HPDE6-E6E7 (cell line): ENCODE measurements around the gene RUNDC3A.
A peak's percentile ranks its signal among the peaks of the same experiment; 100 is the strongest.
"Not testable (repeated sequence)": the region's sequence is repeated elsewhere in the genome, so short reads cannot be mapped to it uniquely, and the experiment has no call there.

ENCODE experiments used
- DNase-seq: peaks from one replicate; pipeline ENCODE4 v3.0.0; 2011; ENCODE audit warnings: missing footprints; ENCODE audit errors: extremely low spot score

RUNDC3A gene

DNA sequence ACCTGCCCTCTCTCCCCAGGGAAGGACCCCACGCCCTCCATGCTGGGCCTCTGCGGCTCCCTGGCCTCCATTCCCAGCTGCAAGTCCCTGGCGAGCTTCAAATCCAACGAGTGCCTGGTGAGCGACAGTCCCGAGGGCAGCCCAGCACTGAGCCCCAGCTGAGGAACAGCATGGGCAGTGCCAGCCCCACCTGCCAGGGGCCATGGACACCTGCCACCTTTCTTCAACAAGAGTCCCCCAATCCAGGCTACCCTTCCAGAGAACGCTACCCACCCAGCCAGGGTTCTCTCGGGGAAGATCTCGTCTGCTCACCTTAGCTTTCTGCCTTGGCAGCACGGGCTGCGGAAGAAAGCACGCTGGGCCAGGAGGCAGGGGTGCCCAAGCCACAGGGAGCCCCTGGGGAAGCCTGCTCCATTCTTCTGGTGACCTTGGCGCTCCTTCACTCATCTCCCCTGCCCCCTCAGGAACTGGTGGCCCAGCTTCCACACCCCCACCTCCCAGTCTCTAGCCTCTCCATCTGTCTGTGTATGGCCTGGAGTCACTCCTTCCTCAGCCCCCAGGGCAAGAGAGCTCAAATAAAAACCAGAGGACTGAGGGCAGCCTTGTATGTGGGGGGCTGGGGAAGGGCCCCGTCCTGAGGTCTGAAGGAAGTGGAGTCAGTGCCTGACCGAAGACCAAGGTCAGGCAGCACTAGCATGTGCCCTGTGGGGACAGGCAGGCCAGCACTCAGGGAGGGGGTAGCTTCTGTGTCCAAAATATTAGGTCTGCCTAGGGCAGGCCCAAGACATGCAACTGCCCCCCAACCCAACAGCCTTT, 9.9 kb downstream of the RUNDC3A start:
- no peak for DNase-seq

DNA sequence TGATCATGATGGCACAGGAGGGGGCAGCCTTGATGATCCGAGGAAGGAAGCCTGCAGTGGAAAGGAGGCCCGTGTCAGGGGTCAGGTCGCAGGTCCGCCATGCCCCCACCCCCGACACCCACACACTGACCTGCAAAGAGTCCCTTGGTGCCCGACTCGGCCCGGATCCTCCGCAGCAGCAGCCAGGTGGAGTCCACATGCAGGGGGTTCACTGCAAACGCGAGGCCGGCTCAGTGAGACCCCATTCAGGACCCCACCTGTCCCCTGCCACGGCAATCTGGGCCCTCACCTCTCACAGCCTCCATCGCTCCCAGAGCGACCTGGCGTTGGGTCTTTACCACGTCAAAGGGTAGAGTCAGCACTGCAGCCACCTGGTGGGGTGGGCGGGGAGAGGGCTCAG, 11.7 kb downstream of the RUNDC3A start:
- no peak for DNase-seq

DNA sequence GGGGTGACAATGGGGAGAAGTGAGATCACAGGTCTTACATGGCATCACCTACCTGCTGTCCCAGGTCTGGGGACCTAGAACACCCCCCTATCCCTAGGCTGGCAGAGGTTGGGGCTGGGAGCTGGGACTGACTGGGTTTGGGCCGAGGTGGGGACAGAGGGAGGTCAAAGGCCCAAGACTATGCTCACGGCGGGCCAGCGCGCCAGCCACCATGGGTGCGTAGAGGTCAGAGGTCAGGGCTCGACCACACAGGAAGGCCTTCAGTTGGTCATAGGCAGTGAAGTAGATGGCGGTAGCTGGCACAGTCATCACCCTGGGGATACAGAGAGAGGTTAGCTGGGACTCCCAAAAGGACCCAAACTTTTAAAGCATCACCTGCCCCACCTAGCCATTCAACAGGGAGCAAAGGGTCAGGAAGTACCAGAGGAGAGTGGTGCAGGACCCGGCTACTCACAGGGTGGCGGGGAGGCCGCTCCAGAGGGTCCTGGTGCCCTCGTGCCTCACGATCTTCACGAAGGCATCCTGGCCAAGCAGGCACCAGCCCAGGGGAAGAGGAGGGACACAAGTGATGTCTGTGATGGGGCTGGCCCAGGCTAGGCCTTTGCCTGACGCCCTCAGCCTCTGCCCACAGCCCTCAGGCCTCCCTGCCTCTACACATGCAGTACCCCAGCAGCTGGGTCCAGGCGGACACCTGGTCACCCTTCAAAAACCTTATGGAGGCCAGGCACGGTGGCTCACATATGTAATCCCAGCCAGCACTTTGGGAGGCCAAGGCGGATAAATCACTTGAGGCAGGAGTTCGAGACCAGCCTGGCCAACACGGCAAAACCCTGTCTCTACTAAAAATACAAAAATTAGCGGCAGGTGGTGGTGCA, 13.1 kb downstream of the RUNDC3A start:
- no peak for DNase-seq

DNA sequence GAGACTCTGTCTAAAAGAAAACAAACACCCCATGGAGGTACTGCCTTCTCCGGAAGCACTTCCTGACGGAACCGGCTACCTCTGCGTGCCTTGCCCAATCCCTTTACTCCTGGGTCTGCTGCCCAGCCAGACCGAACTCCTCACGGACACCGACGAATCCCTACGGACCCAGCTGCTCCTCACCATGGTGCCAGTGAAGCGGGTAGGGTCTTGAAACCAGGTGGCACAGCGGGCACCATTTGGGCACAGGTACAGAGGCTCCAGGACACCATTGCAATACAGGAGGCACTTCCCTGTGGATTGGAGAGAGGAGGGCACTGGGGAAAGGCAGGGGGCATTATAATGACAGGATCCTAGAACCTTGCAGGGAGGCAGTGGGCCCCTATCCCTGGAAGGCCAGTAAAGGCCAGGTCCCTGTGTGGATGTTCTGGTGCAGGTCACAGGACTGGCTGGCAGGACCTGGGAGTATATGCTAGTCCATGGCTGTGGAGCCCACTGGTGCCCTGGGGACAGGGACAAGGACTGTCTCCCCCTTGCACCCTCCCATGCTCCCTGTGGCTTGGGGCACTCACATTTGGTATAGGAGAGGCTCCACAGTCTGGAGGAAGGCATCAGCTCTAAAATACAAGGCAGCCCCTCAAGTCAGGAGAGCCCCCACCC, 14.0 kb downstream of the RUNDC3A start:
- no peak for DNase-seq

DNA sequence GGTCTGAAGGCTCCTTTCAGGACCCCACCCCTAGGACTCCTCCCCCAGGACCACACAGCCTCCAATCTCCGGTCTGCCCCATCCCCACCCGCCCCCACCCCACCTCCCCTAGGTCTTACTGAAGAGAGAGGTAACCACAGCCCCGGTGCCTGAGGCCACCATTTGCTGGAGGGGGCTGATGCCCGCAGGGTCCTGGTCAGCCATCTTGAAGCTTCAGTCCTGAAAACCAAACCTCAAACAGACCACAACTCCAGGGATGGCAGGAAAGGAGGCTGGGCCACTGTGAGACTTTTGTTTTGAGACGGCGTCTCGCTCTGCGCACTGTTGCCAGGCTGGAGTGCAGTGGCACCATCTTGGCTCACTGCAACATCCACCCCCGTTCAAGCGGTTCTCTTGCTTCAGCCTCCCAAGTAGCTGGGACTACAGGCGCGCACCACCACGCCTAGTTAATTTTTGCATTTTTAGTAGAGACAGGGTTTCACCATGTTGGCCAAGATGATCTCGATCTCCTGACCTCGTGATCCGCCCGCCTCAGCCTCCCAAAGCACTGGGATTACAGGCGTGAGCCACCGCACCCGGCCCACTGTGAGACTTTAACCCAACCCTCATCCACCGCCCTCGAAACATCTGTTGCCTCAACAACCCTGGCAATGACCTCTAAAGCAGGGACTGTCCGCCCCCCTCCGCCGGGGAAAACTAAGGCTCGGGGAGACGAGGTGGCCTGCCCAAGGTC, 15.1 kb downstream of the RUNDC3A start:
- no peak for DNase-seq

DNA sequence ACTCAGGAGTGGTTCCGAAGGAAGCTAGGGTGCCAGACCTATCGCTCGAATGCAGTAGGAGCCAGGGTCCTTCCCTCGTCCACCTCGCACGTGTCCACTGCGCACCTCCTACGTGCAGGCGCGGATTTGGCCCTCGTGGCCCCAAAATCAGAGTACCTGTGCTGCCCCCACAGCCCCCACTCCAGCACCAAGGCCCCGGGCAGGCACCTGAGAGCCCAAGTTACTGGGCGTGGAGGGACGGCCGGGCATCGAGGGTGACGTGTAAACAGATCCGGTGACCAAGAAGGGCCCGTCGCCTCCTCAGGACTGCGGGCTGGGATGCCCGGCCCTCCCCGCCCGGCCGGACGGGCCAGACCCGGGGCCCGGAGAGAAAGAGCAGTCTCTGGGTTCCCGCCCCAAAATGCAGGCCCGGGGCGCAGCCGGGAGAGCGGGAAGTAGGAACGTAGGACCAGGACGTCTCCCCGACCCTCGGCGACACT, 15.7 kb downstream of the RUNDC3A start:
- no peak for DNase-seq

DNA sequence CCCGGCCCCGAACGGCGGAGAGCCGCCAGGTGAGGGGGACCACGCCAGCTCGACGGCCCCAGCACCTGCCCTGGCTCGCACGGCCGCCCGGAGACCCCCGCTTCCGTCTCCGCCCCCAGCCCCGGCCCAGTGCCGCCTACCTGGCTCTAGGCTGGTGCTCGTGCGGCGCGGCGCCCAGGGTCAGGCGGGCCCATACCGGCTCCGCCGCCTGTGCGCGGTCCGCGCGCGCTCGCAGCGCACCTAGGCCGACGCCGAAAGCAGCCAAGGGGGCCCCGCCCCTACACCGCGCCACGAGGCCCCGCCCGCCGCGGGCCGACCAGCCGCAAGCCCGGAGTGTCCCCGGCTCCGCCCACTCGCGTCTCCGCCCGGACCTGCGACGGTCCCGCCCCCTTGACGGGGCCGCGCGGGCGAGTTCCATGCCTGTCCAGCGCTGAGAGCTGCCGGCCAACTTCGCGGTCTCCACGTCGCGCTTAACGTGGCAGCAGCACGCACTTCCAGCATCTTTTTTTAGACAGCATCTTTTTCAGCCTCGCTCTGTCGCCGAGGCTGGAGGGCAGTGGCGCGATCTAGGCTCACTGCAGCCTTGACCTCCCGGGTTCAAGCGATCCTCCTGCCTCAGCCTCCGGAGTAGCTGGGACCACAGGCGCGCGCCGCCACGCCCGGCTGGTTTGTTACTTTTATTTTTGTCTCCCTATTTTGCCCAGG, 16.3 kb downstream of the RUNDC3A start, which contains the start of gene SLC25A39:
Gene SLC25A39 (minus strand): TSS at position 253 of the 705 bp plus-strand sequence. CDS start 1,261 bp downstream, outside the sequence.
- DNase-seq: no peak

DNA sequence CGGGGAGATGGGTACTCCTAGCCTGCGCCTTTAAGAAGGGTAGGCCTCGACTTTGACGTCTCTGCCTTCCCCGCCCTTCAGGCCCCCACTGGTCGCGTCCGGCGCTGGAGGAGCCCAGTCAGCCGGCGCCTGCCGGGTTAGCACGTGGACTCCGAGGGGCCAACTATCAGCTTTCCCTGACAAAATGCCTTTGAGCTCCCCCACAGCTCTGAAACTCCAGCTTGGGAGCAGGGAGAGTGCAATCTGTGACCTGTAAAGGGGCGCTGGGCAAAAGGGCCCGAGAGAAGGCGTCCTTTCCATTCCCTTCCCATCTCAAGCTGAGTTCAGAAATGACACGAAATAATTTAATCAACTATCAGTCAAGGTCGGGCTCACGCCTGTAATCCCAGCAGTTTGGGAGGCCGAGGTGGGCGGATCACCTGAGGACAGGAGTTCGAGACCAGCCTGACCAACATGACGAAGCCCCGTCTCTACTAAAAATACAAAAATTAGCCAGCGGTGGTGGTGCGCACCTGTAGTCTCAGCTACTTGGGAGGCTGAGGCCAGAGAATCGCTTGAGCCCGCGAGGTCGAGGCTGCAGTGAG, 18.6 kb downstream of the RUNDC3A start:
- DNase-seq: peak; percentile 97

DNA sequence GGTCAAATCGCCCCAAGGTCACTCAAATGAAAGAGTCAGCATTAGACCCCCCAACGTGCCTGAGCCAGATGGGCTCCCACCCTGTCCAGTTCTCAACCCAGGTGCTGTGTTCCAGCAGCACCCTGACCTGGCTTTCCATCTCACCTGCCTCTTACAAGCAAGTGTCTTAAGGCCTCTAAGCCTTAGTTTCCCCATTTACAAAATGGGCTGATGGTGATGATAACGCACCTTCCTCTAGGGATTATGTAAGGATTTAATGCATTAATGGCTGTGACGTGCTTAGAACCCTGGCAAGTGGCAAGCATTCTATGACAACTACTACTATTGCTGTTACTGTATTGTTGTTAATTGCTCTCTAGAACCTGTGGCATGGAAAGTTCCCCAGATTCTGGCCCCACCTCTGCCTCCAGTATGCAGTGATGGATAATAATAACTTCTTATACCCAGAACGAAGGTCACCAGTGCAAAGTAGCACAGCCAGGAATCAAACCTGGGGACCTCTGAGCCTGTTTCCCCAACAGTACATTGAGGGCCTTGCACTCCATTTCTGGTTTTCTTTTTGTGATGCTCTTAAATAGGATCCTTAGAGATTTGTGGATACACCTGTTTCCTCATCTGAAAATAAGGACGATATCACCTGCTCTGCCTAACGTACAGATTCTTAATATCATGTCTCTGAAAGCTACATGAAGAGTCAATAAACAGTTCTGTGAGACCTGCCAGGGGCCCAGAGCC, 19.5 kb downstream of the RUNDC3A start:
- no peak for DNase-seq

DNA sequence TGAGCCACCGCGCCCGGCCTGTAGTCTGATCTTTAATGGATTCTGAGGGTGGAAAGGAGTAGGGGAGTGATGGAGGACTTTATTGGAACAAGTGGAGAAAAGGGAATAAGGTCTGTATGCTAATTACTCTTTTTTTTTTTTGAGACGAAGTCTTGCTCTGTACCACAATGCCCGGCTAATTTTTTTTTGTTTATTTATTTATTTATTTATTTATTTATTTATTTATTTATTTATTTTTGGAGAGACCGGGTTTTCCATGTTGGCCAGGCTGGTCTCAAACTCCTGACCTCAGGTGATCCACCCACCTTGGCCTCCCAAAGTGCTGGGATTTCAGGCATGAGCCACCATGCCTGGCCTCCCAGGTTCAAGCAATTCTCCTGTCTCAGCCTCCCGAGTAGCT, 21.1 kb downstream of the RUNDC3A start:
- DNase-seq: not testable (repeated sequence)

DNA sequence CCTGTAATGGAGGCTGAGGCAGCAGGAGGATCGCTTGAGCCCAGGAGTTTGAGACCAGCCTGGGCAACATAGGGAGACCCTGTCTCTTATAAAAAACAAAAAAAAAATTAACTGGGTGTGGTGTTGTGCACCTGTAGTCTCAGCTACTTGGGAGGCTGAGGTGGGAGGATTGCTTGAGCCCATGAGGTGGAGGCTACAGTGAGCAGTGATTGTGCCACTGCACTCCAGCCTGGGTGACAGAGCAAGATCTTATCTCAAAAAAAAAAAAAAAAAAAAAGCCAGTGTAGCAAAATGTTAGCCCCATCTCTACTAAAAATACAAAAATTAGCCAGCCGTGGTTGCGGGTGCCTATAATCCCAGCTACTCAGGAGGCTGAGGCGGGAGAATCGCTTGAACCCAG, 21.9 kb downstream of the RUNDC3A start:
- DNase-seq: not testable (repeated sequence)

DNA sequence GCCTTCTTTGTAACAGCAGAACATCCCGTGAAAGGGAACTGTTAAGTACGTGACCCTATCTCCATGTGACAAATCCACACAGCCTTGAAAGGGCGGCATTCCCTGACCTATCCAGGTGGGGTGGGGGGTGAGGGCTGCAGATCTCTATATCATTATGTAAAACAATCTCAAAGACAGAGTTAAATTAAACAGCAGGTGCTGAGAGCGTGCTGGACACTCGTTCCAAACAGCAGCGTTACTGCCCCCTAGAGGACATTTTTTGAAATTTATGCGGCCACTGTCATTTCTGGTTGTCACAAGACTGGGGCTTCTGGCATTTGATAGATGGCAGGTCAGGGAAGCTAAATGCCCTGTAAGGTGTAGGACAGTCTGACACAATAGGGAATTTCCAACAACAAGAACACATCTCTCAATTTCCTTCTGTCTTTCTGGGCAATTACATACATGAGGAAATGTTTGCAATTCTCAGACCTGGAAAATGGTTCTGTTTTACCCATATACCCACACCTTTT, 22.9 kb downstream of the RUNDC3A start:
- DNase-seq: no peak

DNA sequence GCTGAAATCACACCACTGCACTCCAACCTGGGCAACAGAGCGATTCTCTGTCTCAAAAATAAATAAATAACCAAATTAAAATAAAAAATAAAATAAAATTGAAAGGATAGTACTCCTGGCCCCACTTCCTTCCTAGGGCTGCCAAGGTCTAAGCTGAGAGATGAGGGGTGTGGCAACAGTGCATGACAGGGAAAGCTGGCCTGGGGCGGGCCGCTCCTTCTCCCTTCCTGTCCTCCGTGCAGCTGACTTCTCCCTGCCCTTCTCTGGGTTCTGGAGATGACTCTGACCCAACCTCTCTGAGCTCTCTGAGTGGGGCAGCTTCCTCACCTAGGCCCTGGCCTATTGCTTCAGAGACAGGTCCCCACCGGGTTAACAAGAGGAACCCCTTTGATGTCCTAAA, 25.0 kb downstream of the RUNDC3A start:
- no peak for DNase-seq

DNA sequence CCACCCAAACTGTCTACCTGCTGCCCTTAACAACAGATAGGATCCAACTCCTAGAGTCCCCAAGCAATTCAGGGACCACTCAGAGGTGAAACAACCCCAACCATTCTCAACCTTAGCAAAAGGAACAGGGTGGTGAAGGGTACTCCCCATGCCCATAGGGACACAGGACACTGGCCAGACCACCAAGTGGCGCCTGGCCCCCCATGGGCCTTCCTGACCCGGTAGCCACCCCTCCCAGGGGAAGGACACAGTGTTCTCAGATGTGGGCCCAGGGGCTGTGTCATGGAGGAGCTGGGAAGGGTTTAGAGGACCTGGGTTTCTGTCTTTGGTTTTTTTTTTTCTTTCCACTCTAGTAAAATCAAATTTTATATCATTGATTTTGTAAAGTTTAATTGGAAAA, 25.9 kb downstream of the RUNDC3A start:
- DNase-seq: no peak

DNA sequence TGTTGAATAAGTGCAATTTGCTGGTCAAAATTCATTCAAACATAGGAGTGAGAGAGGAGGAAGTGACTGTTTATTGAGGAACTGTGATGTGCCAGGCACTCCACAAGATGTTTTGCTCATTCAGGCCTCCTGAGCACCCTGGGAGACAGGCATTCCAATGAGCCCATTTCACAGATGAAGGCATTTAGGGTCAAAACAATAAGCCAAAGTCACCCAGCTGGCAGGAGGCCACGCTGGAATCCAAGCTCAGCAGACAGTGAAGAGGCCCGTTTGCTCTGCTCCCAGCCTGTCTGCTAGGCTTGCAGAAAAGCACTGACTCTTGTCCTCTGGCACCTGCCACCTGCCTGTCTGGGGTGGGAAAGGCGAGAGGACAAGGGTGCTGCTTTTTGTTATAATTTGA, 26.3 kb downstream of the RUNDC3A start:
- DNase-seq: no peak

DNA sequence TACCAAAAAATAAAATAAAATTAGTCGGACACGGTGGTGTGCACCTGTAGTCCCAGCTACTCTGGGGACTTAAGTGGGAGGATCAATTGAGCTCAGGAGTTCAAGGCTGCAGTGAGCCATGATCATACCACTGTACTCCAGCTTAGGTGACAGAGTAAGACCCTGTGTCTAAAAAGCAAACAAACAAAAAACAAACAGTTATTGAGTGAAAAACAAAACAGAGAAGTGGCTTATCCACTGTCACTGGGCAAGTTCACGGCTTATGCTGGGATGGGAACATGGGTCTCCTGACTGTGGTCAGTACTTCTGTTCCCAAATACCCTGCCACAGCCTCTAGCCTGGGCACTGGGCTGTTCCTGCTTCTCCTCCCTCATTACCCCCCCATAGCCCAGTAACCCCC, 27.2 kb downstream of the RUNDC3A start:
- DNase-seq: no peak

DNA sequence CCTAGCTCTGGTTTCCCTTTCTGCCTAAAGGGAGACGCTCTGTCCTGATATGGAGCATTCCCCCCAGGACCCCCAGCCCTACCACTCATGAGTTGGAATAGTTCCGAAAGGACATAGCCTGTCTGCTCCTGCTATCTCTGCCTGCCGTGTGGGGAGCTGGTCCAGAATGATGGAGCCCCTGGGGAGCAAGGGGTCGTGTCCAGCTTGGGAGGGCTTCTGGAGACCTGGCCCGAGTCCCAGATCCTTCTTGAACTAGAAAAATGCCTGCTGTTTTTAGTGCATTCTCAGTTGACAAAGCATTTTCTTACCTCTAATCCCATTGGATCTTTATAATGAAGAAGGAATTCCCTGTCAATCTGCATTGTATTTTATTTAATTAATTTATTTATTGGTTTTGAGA, 27.6 kb downstream of the RUNDC3A start:
- no peak for DNase-seq

DNA sequence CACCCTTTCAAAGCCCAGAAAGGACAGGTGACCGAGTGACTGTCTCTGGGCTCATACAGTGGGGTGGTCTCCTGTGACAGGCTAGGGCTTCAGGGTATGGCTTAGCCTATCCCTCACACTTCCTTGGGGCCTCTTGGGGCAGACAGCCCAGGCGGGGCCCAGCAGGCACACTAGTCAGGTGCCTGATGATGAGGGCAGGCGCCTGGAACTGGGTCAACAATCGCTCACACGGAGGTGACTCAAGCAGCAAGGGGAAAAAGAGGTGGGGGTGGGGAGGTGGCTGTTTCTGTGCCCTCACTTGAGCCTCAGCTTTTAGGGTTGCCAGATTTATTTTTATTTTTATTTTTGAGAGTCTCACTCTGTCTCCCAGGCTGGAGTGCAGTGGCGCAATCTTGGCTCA, 30.3 kb downstream of the RUNDC3A start:
- no peak for DNase-seq

DNA sequence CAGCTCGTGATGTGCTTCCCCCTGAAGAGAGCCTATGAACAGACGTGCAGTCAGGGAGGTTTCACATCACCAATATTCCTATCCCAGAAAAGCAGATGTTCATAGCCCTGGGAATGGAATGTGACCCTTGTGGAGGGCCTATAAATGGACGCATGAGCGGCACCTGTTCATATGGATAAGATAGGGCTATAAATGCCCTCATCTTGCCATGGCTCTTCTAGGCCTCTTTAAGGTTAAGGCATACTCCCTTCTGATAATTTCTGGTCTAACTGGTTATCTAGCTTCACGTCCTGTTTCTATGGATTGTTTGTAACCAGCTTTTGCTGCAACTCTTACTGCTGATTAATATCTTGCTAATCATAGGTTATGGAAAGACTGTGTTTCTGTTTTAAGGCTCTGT, 32.2 kb downstream of the RUNDC3A start:
- not testable (repeated sequence) for DNase-seq
